ENCODE measurements around the gene ITPRID2. TPM values are rescaled to one million over a fixed set of nuclear protein-coding genes. Genes with fewer than 3 reads are reported as not detected.
A peak's percentile ranks its signal among the peaks of the same experiment; 100 is the strongest.

The ITPRID2 gene
- total and polyA plus RNA-seq, 12 donors = 25.5 to 103 (median 79.8) TPM

DNA sequence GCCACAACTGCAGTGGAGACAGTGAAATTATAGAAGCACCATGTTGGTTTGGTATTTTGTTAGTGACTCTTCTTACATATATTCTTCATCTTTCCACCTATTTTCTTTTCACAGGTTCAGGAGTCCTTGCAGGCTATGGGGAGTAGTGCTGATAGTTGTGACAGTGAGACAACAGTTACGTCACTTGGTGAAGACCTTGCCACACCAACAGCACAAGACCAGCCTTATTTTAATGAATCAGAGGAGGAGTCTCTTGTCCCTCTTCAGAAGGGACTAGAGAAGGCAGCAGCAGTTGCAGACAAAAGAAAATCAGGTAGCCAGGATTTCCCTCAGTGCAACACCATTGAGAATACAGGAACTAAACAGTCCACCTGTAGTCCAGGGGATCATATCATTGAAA is 23.6 kb downstream of the ITPRID2 start:
- TF ChIP-seq, protein P1, sequence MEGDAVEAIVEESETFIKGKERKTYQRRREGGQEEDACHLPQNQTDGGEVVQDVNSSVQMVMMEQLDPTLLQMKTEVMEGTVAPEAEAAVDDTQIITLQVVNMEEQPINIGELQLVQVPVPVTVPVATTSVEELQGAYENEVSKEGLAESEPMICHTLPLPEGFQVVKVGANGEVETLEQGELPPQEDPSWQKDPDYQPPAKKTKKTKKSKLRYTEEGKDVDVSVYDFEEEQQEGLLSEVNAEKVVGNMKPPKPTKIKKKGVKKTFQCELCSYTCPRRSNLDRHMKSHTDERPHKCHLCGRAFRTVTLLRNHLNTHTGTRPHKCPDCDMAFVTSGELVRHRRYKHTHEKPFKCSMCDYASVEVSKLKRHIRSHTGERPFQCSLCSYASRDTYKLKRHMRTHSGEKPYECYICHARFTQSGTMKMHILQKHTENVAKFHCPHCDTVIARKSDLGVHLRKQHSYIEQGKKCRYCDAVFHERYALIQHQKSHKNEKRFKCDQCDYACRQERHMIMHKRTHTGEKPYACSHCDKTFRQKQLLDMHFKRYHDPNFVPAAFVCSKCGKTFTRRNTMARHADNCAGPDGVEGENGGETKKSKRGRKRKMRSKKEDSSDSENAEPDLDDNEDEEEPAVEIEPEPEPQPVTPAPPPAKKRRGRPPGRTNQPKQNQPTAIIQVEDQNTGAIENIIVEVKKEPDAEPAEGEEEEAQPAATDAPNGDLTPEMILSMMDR (IDR thresholded peaks at IDR 0.05) = no peak
- no peak for TF ChIP-seq POLR2A (IDR thresholded peaks at IDR 0.05)
- Histone ChIP-seq H3K4me3 (no peak overlapping the region), H3K4me1 (replicated peaks in 1 of 2) (peaks cover 0 to 5% of the 10 kb centered on the region in 2 donors), H3K36me3 (replicated peaks in 1 of 2) (peaks cover 0 to 69% of the 10 kb centered on the region in 2 donors), H3K9me3 (replicated peaks in 1 of 3) (no peaks in the 10 kb centered on the region), H3K27ac (no peak overlapping the region), H3K27me3 (no peaks in the 10 kb centered on the region)
- no peak for DNase-seq
- intact Hi-C loops (cut with DNase I) = no loop called here
- 80 to 96% (median 87%) methylated on average over 1 of the region's 1 CpG for WGBS, 4 donors

DNA sequence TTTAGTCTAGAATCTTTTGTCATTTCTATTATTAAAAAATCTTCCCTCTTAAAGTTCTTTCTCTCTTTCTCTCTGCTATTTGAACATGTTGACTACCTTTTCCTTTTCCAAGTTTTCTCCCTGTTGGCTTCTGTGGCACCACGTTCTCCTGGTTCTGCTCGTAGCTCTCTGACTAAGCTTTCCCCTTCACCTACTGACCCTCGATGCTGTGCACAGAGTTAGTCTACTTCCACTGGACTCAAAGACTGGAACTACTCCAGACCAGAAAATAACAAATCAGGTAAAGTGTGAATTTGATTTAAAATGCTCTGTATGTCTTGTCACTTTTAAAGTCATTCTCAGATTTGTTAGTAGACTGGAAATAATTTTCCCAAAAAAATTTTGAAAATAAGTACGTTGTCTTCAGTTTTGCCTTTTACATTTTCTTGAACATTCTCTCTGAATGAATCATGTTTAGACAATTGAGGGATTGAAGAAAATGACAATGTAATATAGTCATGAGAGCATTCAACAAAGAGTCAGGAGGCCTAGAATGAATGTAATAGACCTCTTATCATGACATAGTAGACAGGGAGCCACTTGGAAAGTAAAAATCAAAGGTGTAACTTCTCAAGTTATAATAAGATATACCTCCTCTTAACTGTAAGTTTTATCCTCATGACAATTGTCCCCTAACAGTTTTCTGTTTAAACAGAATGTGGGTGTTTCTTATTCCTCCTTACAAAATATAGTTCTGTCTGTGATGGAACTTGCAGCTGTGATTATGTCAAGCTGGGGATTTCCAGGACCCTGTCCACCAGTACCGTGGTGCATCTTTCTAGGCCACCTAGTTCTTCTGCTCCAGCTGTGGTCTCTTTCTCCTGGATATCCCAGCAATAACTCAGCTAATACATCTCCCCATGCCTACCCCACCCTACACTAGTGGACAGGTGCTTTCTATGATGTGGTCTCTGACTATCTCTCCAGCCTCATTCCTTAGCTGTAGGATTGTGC is 25.5 kb downstream of the ITPRID2 start:
- Histone ChIP-seq H3K27ac (no peak overlapping the region), H3K9me3 (replicated peaks in 1 of 3) (no peaks in the 10 kb centered on the region), H3K4me1 (replicated peaks in 1 of 2) (peaks cover 0 to 5% of the 10 kb centered on the region in 2 donors), H3K36me3 (replicated peaks in 1 of 2) (peaks cover 0 to 68% of the 10 kb centered on the region in 2 donors), H3K4me3 (no peak overlapping the region), H3K27me3 (no peaks in the 10 kb centered on the region)
- WGBS, 4 donors = 56 to 73% (median 60%) methylated on average over 5 of the region's 5 CpGs
- intact Hi-C loops (cut with DNase I) = no loop called here
- TF ChIP-seq, protein P1 (IDR thresholded peaks at IDR 0.05) = no peak
- no peak for TF ChIP-seq POLR2A (IDR thresholded peaks at IDR 0.05)
- peak in 3 of 7 donors; percentile 11 to 26 (median 20) for DNase-seq

DNA sequence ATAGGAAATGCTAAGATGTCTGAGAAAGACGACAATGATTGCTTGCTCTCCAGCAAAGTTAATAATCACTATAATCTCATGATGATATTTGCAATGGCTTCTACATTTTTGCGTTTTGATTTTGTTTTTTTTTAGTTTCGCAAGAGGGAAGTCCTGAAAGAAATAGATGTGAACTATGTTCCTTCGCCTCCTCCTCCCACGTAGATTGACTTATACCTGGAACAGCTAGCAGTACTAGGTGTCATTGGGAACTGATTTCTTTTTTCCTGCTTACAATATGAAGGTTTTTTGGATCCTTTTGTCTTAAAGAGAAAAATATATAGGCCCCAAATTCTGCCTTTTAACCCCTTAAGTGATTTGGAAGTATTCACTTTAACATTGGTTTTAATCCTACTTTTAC is 26.7 kb downstream of the ITPRID2 start:
- WGBS, 4 donors = 89 to 92% (median 91%) methylated on average over 5 of the region's 5 CpGs
- no peak overlapping the region for H3K4me3 ChIP-seq
- no peaks in the 10 kb centered on the region for H3K9me3 ChIP-seq (replicated peaks in 1 of 3)
- H3K27me3 ChIP-seq = no peaks in the 10 kb centered on the region
- intact Hi-C loops (cut with DNase I) = no loop called here
- TF ChIP-seq POLR2A (IDR thresholded peaks at IDR 0.05) = no peak
- TF ChIP-seq, protein P1 (IDR thresholded peaks at IDR 0.05) = no peak
- peaks cover 0 to 5% of the 10 kb centered on the region in 2 donors for H3K4me1 ChIP-seq (replicated peaks in 1 of 2)
- H3K36me3 ChIP-seq (replicated peaks in 1 of 2) = peaks cover 0 to 63% of the 10 kb centered on the region in 2 donors
- DNase-seq = no peak
- no peak overlapping the region for H3K27ac ChIP-seq

DNA sequence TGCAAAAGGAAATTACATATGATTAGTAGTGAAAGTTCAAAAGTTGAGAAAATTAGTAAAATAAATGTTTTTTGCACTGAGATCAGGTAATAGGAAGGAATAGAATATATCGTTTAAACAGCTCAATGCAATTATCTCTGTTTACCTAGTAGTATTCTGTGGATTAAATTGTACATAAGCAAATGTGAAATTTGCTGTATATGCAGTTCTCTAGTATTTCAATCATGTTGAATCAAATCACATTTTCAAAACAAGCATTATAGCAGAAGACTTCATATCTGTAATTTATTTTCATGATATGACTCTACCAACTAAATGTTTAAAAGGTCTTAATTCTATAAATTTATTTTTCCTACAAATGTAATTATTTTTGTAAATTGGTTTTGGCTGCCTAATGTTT is 31.6 kb downstream of the ITPRID2 start:
- H3K4me3 ChIP-seq = no peak overlapping the region
- H3K27me3 ChIP-seq = no peaks in the 10 kb centered on the region
- no peak for TF ChIP-seq POLR2A (IDR thresholded peaks at IDR 0.05)
- TF ChIP-seq, protein P1 (IDR thresholded peaks at IDR 0.05) = no peak
- no peaks in the 10 kb centered on the region for H3K9me3 ChIP-seq (replicated peaks in 1 of 3)
- no peak overlapping the region for H3K27ac ChIP-seq
- H3K4me1 ChIP-seq (replicated peaks in 1 of 2) = no peaks in the 10 kb centered on the region
- WGBS, 4 donors = 90 to 96% (median 95%) methylated on average over 1 of the region's 1 CpG
- peaks cover 0 to 43% of the 10 kb centered on the region in 2 donors for H3K36me3 ChIP-seq (replicated peaks in 1 of 2)
- no peak for DNase-seq
- intact Hi-C loops (cut with DNase I) = no loop called here

Data from adrenal gland (tissue), 12 donors.